A673 (cell line): ENCODE measurements around the gene DGUOK. TPM values are rescaled to one million over a fixed set of nuclear protein-coding genes. Genes with fewer than 3 reads are reported as not detected.

Experiments
- BruUV-seq: library from RNA; stranded (reverse); fragments of 400-500 nt; replicated peaks from 2 replicates; lab custom pipeline; 2021; lab: Mats Ljungman, UMichigan
- CTCF ChIA-PET: fragments of 300-600 bp; sonication (Branson Sonifier 250); formaldehyde crosslinking; loops from one replicate; lab custom pipeline; 2022; ENCODE audit warnings: antibody characterized with exemption; lab: Charles Lee
- POLR2A ChIA-PET: fragments of 300-600 bp; sonication (Branson Sonifier 250); formaldehyde crosslinking; loops from one replicate; lab custom pipeline; 2022; ENCODE audit warnings: antibody characterized with exemption; ENCODE audit not compliant: low non-redundant PET; lab: Charles Lee
- DNase-seq: peaks from one replicate; pipeline ENCODE4 v3.0.0-alpha.2; 2015; ENCODE audit warnings: low spot score
- H3K27ac ChIP-seq: fragments of 200-600 bp; sonication (generic); 2 replicates; pipeline ENCODE4 v1.5.1; 2016; ENCODE audit warnings: mixed run types, low read depth, mild to moderate bottlenecking, mixed read lengths, antibody characterized with exemption, low read length; ENCODE audit not compliant: poor library complexity, severe bottlenecking
- H3K27me3 ChIP-seq: fragments of 200-600 bp; sonication (generic); replicated peaks from 2 replicates; pipeline ENCODE4 v1.6.1; 2017; ENCODE audit warnings: mixed run types, low read depth, mild to moderate bottlenecking, mixed read lengths, antibody characterized with exemption, low read length; ENCODE audit not compliant: insufficient read depth, poor library complexity
- H3K36me3 ChIP-seq: fragments of 200-600 bp; sonication (generic); 2 replicates; pipeline ENCODE4 v1.6.1; 2016; ENCODE audit warnings: mixed run types, mild to moderate bottlenecking, mixed read lengths, antibody characterized with exemption, low read length; ENCODE audit not compliant: insufficient read depth, poor library complexity, severe bottlenecking
- H3K4me1 ChIP-seq: fragments of 200-600 bp; sonication (generic); 2 replicates; pipeline ENCODE4 v1.6.1; 2017; ENCODE audit warnings: mixed run types, mild to moderate bottlenecking, mixed read lengths, antibody characterized with exemption, low read length; ENCODE audit not compliant: insufficient read depth, poor library complexity, severe bottlenecking
- H3K4me3 ChIP-seq: fragments of 200-600 bp; sonication (generic); 2 replicates; pipeline ENCODE4 v1.5.1; 2016; ENCODE audit warnings: low read depth, mixed run types, mild to moderate bottlenecking, mixed read lengths, low read length; ENCODE audit not compliant: poor library complexity, severe bottlenecking
- H3K9me3 ChIP-seq: fragments of 200-600 bp; sonication (generic); 2 replicates; pipeline ENCODE4 v1.6.1; 2016; ENCODE audit warnings: mixed run types, low read depth, mild to moderate bottlenecking, mixed read lengths, antibody characterized with exemption, low read length; ENCODE audit not compliant: poor library complexity, severe bottlenecking
- EZH2 ChIP-seq: fragments of 200-600 bp; sonication (generic); IDR thresholded peaks from 2 replicates; pipeline ENCODE4 v1.6.1; 2017; ENCODE audit warnings: borderline replicate concordance, low read depth, mild to moderate bottlenecking, mixed read lengths, antibody characterized with exemption, low read length; ENCODE audit not compliant: poor library complexity, severe bottlenecking
- intact Hi-C: fragments of 100-400 bp; cut with micrococcal nuclease; formaldehyde crosslinking; loops from one replicate; pipeline ENCODE4 v1.10.0; 2022; ENCODE audit not compliant: unreplicated experiment
- total RNA-seq: library from RNA; stranded (reverse); gene quantifications from 2 replicates; pipeline ENCODE4 v1.2.3, GENCODE V29; 2021
- TF ChIP-seq, protein P1 (sequence below): fragments of 300-800, 200-600 bp; sonication (generic); conservative IDR thresholded peaks from 2 replicates; pipeline ENCODE4 v1.5.1; 2017; ENCODE audit warnings: low read depth, mild to moderate bottlenecking, antibody characterized with exemption, low read length, moderate library complexity, mixed read lengths

Gene DGUOK
- total RNA-seq, 1 experiment from 2014 or later: 106 TPM

DNA sequence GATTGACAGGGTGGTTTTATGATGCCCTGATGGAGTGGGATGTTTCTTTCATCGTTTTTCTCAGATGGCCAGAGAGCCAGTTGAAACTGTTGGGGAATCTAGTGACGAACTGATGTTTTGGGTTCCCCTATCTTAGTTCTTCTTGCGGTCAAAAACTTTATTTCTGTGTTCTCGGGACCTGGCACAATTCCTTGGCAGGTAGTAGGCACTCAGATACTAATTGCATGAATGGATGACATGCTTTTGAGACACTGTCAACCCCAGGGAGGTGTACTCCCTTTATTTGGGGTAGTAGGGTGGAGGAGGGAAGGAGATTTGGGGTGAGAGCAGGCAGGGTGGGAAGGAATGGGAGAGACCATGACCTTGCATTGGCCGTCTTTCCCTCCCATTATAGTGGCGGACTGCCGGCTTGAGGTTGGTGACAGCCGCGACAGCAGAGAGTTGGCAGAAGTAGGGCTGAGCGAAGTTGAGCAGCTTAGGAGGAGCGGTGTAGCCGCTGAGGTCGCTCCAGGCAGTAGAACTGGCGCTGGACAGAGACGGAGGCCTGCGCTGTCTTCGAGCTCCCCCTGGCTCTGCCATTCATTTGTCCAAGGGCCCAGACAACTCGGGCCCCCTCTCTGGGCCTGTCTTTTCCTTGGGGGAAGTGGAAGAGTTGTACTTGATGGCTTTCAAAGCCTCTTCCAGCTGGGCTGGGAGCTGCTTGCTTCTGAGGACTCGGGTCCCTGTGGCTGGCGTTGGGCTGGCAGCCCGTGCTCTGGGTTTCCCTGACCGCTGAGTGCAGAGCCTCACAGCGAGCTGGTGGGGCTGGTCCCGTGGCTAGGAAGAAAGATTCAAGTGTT is 60.6 kb downstream of the DGUOK start:
- intact Hi-C loops: loop anchor here (10.0 kb wide), 1 partner anchor 117 kb away; no protein-coding TSS in a partner anchor
- no peaks in the 10 kb centered on the region for H3K9me3 ChIP-seq
- peak overlapping the region; percentile 56 for H3K4me3 ChIP-seq
- peaks cover 14% of the 10 kb centered on the region for H3K36me3 ChIP-seq
- BruUV-seq: no TSS peak
- ChIA-PET POLR2A (no interaction called here), CTCF (no interaction called here)
- H3K27ac ChIP-seq: no peak overlapping the region
- no peaks in the 10 kb centered on the region for H3K27me3 ChIP-seq
- H3K4me1 ChIP-seq: peaks cover 41% of the 10 kb centered on the region
- DNase-seq: no peak
- no peak for TF ChIP-seq EZH2
- TF ChIP-seq, protein P1, sequence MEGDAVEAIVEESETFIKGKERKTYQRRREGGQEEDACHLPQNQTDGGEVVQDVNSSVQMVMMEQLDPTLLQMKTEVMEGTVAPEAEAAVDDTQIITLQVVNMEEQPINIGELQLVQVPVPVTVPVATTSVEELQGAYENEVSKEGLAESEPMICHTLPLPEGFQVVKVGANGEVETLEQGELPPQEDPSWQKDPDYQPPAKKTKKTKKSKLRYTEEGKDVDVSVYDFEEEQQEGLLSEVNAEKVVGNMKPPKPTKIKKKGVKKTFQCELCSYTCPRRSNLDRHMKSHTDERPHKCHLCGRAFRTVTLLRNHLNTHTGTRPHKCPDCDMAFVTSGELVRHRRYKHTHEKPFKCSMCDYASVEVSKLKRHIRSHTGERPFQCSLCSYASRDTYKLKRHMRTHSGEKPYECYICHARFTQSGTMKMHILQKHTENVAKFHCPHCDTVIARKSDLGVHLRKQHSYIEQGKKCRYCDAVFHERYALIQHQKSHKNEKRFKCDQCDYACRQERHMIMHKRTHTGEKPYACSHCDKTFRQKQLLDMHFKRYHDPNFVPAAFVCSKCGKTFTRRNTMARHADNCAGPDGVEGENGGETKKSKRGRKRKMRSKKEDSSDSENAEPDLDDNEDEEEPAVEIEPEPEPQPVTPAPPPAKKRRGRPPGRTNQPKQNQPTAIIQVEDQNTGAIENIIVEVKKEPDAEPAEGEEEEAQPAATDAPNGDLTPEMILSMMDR: no peak

DNA sequence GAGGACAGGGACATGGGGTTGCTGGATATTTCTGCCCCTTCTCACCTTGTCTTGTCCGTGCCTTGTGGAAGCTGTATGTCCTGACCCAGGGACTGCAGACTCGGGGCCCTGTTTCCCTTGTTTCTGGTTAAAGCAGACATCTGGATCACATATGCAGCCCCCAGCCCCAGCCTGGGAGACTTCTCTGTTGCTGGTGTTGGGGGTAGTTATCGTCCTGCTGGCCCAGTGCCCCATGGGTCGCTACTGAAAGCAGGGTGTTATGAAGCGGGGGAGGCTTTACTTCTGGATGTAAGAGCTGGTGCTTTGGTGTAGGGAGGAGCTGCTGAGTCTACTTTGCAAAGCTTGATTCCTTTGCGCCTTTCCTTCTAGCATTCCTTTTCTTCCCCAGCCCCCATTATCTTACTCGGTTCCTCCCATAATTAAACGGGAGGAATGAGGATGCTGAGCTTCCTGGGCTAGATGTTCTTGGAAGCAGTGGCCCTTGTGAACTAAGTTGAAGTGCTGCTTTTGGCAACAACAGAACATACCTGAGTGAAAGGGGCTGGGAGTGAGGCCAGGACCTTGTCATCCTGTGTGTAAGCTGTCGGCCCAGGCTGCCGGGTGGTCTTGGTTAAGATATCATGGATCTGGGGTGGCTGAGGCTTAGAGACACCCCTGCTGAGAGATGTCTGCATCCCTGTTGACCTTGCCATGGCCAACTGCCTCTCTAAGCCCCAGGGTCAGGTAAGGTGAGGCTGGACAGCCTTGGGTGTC is 61.4 kb downstream of the DGUOK start:
- Histone ChIP-seq H3K27me3 (no peaks in the 10 kb centered on the region), H3K4me1 (peaks cover 40% of the 10 kb centered on the region), H3K4me3 (peak overlapping the region; percentile 56), H3K27ac (no peak overlapping the region), H3K9me3 (no peaks in the 10 kb centered on the region), H3K36me3 (peaks cover 14% of the 10 kb centered on the region)
- CTCF ChIA-PET: interaction anchor here (0.6 kb wide), 1 partner anchor 161 kb away, joined by 6 read pairs; no protein-coding TSS in a partner anchor
- no peak for DNase-seq
- intact Hi-C loops: loop anchor here (10.0 kb wide), 1 partner anchor 117 kb away; no protein-coding TSS in a partner anchor
- BruUV-seq: no TSS peak
- TF ChIP-seq EZH2: no peak
- TF ChIP-seq, protein P1: no peak
- POLR2A ChIA-PET: interaction anchor here (0.6 kb wide), 1 partner anchor 251 kb away, joined by 15 read pairs; the partner anchor contains the start of gene TPRKB

DNA sequence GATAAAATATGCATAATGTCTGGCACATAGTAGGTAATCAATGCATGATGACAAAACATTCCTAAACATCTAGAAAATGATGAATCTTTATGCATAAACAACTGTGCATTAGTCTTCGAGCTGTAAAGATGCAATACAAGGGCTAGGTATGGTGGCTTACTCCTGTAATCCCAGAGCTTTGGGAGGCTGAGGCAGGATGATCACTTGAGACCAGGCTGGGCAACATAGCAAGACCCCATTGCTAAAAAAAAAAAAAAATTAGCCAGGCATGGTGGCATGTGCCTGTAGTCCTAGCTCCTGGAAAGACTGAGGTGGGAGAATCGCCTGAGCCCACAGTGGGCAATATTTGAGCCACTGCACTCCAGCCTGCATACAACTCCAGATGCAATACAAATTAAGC is 63.3 kb downstream of the DGUOK start:
- H3K36me3 ChIP-seq: peaks cover 14% of the 10 kb centered on the region
- ChIA-PET POLR2A (no interaction called here), CTCF (no interaction called here)
- DNase-seq: no peak
- H3K9me3 ChIP-seq: no peaks in the 10 kb centered on the region
- no peaks in the 10 kb centered on the region for H3K27me3 ChIP-seq
- intact Hi-C loops: loop anchor here (10.0 kb wide), 1 partner anchor 115 kb away; no protein-coding TSS in a partner anchor
- H3K4me1 ChIP-seq: peaks cover 32% of the 10 kb centered on the region
- no peak overlapping the region for H3K27ac ChIP-seq
- no TSS peak for BruUV-seq
- no peak overlapping the region for H3K4me3 ChIP-seq
- TF ChIP-seq, protein P1: no peak
- TF ChIP-seq EZH2: no peak
